Measurements from ENCODE around the gene PCNX4. TPM values are rescaled to one million over a fixed set of nuclear protein-coding genes. Genes with fewer than 3 reads are reported as not detected.
"Not testable (repeated sequence)": the region's sequence is repeated elsewhere in the genome, so short reads cannot be mapped to it uniquely, and the experiment has no call there.

PCNX4 gene
- 75.3 TPM for polyA plus RNA-seq (2013, experiment 1 of 2)
- 77.2 TPM for polyA plus RNA-seq (2013, experiment 2 of 2)

DNA sequence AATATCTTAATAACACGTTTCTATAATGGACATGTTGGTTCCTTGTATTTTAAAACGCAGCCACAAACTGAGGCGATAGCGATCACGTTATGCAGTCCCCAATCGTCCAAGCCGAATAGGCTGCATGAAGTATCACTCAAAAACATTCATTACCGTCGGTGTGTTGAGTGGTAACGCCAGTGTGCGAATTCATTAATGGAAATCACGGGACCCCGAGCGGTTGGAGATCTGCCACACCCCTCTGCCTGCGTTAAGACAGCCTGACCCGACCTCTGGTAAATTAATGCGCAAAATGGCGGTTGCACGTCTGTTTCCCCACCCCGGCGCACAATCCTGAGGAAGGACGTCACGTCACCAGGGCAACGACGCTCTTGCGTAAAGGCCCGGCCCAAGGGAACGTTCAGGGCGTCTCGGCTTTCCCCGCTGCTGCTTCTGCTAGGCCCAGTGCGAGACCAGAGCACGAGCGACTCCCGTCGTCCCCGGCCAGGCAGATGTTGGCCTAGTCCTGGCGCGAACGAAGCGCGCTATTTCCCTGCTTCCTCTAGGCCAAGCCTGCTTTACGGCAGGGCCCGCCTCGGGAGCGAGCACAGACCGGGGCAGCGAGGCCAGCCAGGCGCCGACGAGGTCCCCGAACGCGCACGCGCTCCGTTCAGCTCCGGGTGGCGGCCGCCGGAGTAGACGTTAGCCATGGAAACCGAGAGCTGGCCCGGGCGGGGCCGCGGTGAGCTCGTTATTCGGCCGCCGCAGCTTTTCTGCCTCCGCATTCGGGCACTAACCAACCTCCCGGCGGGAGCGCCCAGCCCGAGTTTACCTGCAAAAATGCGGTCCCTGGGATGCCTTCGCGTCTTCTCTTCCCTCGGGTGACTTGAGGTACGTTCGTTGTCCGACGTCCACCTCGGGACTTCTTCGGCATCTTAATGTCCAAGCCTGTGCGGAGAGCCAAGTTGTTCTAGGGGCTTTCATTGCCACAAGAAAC lies at the start of gene PCNX4:
PCNX4 (plus strand) TSS at position 374 of the 976 bp plus-strand sequence. CDS start 15,716 bp downstream, outside the sequence.
- Histone ChIP-seq H2BK5ac (ENCODE audit: low read length) (peak within 1 kb of the TSS; percentile 97), H3K9ac (ENCODE audit: low read depth, low read length, poor library complexity) (peak within 1 kb of the TSS; percentile 99), H4K91ac (ENCODE audit: low read depth, low read length, poor library complexity) (no peak within 1 kb of the TSS), H3K27ac (replicated peaks; ENCODE audit: low read length) (peak within 1 kb of the TSS; percentile 100), H2BK12ac (ENCODE audit: low read length) (no peak within 1 kb of the TSS), H3K23ac (ENCODE audit: low read depth, low read length, poor library complexity) (peak within 1 kb of the TSS; percentile 97), H3K14ac (ENCODE audit: low read length) (peak within 1 kb of the TSS; percentile 97), H2BK120ac (ENCODE audit: low read depth, low read length) (peak within 1 kb of the TSS; percentile 98), H3K9me3 (replicated peaks in 1 of 2; ENCODE audit: control insufficient read depth in 2 of 2, insufficient read depth in 1 of 2, low read depth in 1 of 2, low read length in 2 of 2) (peaks cover 0 to 2% of the 10 kb centered on the region in 2 donors), H3K36me3 (replicated peaks in 1 of 2; ENCODE audit: control insufficient read depth in 2 of 2, insufficient read depth in 2 of 2, low read length in 2 of 2) (peaks cover 0 to 10% of the 10 kb centered on the region in 2 donors), H3K4me1 (ENCODE audit: control insufficient read depth in 2 of 2, insufficient read depth in 1 of 2, low read depth in 1 of 2, low read length in 2 of 2) (peaks cover 4 to 8% of the 10 kb centered on the region in 2 donors), H2BK15ac (ENCODE audit: low read length) (peak within 1 kb of the TSS; percentile 56), H3K27me3 (ENCODE audit: control insufficient read depth in 3 of 3, insufficient read depth in 3 of 3, low read depth in 1 of 3, low read length in 3 of 3) (no peaks in the 10 kb centered on the region), H4K8ac (ENCODE audit: low read depth, low read length) (no peak within 1 kb of the TSS), H3K4ac (ENCODE audit: low read length) (peak within 1 kb of the TSS; percentile 93), H2AK5ac (ENCODE audit: low read depth, low read length) (peak within 1 kb of the TSS; percentile 21), H3K18ac (ENCODE audit: low read length) (peak within 1 kb of the TSS; percentile 100), H3K79me1 (ENCODE audit: low read depth, low read length) (peaks cover 2% of the 10 kb centered on the region), H3K4me3 (ENCODE audit: low read length in 2 of 2) (peak within 1 kb of the TSS; percentile 62 to 91), H2AFZ (ENCODE audit: low read length) (peak within 1 kb of the TSS; percentile 90), H3K4me2 (ENCODE audit: insufficient read depth, low read length, poor library complexity, severe bottlenecking) (peak within 1 kb of the TSS; percentile 58)
- no CpG with 5 or more reads among the region's 88 CpGs for WGBS, 2 donors (ENCODE audit: extremely low coverage in 2 of 2, insufficient read length in 2 of 2, insufficient replicate concordance in 1 of 2)
- DNase-seq (ENCODE audit: low spot score): peak; percentile 96

DNA sequence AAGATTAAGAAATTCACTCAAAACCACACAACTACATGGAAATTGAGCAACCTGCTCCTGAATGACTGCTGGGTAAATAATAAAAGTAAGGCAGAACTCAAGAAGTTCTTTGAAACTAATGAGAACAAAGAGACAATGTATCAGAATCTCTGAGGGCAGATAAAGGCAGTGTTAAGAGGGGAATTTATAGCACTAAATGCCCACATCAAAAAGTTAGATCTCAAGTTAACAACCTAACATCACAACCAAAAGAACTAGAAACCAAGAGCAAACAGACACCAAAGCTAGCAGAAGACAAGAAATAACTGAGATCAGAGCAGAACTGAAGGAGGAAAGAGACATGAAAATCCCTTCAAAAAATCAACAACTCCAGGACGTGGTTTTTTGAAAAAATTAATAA lies 43.7 kb upstream of the PCNX4 start:
- not testable (repeated sequence) for H2BK12ac ChIP-seq (ENCODE audit: low read length); H3K14ac ChIP-seq (ENCODE audit: low read length); H3K4me3 ChIP-seq (ENCODE audit: low read length in 2 of 2); H3K4me2 ChIP-seq (ENCODE audit: insufficient read depth, low read length, poor library complexity, severe bottlenecking); H2BK120ac ChIP-seq (ENCODE audit: low read depth, low read length); H3K18ac ChIP-seq (ENCODE audit: low read length); H2AK5ac ChIP-seq (ENCODE audit: low read depth, low read length); H3K23ac ChIP-seq (ENCODE audit: low read depth, low read length, poor library complexity); H2AFZ ChIP-seq (ENCODE audit: low read length); H3K9ac ChIP-seq (ENCODE audit: low read depth, low read length, poor library complexity); H2BK5ac ChIP-seq (ENCODE audit: low read length); H3K79me1 ChIP-seq (ENCODE audit: low read depth, low read length); H3K4ac ChIP-seq (ENCODE audit: low read length); DNase-seq (ENCODE audit: low spot score); H3K4me1 ChIP-seq (ENCODE audit: control insufficient read depth in 2 of 2, insufficient read depth in 1 of 2, low read depth in 1 of 2, low read length in 2 of 2); H2BK15ac ChIP-seq (ENCODE audit: low read length); H3K36me3 ChIP-seq (replicated peaks in 1 of 2; ENCODE audit: control insufficient read depth in 2 of 2, insufficient read depth in 2 of 2, low read length in 2 of 2); H4K8ac ChIP-seq (ENCODE audit: low read depth, low read length); H3K27me3 ChIP-seq (ENCODE audit: control insufficient read depth in 3 of 3, insufficient read depth in 3 of 3, low read depth in 1 of 3, low read length in 3 of 3); H3K9me3 ChIP-seq (replicated peaks in 1 of 2; ENCODE audit: control insufficient read depth in 2 of 2, insufficient read depth in 1 of 2, low read depth in 1 of 2, low read length in 2 of 2); H4K91ac ChIP-seq (ENCODE audit: low read depth, low read length, poor library complexity); H3K27ac ChIP-seq (replicated peaks; ENCODE audit: low read length)
- WGBS, 2 donors (ENCODE audit: extremely low coverage in 2 of 2, insufficient read length in 2 of 2, insufficient replicate concordance in 1 of 2): no CpG with 5 or more reads among the region's 1 CpG

DNA sequence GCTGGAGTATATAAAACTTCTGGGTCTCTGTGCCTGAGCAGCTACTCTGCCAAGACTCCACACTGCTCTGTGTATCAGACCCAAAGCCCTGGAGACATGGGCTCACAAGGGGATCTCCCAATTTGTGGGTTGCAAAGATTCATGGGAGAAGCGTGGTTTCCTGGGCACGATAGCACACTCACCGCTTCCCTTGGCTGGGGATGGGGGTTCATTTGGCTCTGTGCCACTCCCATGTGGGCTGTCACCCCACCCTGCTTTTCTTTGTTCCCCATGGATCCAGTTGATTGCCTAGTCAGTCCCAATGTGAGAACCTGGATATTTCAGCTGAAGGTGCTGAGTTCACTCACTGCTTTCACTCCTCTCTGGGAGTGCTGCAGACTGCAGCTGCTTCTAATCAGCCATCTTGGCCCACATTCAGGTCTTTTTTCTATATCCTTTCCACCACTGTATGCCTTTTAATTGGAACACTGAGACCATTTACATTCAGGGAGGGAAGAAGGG lies 40.0 kb upstream of the PCNX4 start:
- Histone ChIP-seq H3K4ac (ENCODE audit: low read length) (no peak overlapping the region), H3K27me3 (ENCODE audit: control insufficient read depth in 3 of 3, insufficient read depth in 3 of 3, low read depth in 1 of 3, low read length in 3 of 3) (no peaks in the 10 kb centered on the region), H3K9me3 (replicated peaks in 1 of 2; ENCODE audit: control insufficient read depth in 2 of 2, insufficient read depth in 1 of 2, low read depth in 1 of 2, low read length in 2 of 2) (no peaks in the 10 kb centered on the region), H3K23ac (ENCODE audit: low read depth, low read length, poor library complexity) (no peak overlapping the region), H3K27ac (replicated peaks; ENCODE audit: low read length) (no peak overlapping the region), H3K4me1 (ENCODE audit: control insufficient read depth in 2 of 2, insufficient read depth in 1 of 2, low read depth in 1 of 2, low read length in 2 of 2) (no peaks in the 10 kb centered on the region), H4K91ac (ENCODE audit: low read depth, low read length, poor library complexity) (no peak overlapping the region), H2BK120ac (ENCODE audit: low read depth, low read length) (no peak overlapping the region), H2BK15ac (ENCODE audit: low read length) (no peak overlapping the region), H3K79me1 (ENCODE audit: low read depth, low read length) (no peaks in the 10 kb centered on the region), H3K4me3 (ENCODE audit: low read length in 2 of 2) (no peak overlapping the region), H4K8ac (ENCODE audit: low read depth, low read length) (no peak overlapping the region), H3K9ac (ENCODE audit: low read depth, low read length, poor library complexity) (no peak overlapping the region), H2BK12ac (ENCODE audit: low read length) (no peak overlapping the region), H3K4me2 (ENCODE audit: insufficient read depth, low read length, poor library complexity, severe bottlenecking) (no peak overlapping the region), H2AK5ac (ENCODE audit: low read depth, low read length) (no peak overlapping the region), H2BK5ac (ENCODE audit: low read length) (no peak overlapping the region), H3K14ac (ENCODE audit: low read length) (no peak overlapping the region), H3K18ac (ENCODE audit: low read length) (no peak overlapping the region), H3K36me3 (replicated peaks in 1 of 2; ENCODE audit: control insufficient read depth in 2 of 2, insufficient read depth in 2 of 2, low read length in 2 of 2) (no peaks in the 10 kb centered on the region), H2AFZ (ENCODE audit: low read length) (no peak overlapping the region)
- DNase-seq (ENCODE audit: low spot score): no peak
- whole genome bisulfite sequencing, 2 donors (ENCODE audit: extremely low coverage in 2 of 2, insufficient read length in 2 of 2, insufficient replicate concordance in 1 of 2): no CpG with 5 or more reads among the region's 3 CpGs

DNA sequence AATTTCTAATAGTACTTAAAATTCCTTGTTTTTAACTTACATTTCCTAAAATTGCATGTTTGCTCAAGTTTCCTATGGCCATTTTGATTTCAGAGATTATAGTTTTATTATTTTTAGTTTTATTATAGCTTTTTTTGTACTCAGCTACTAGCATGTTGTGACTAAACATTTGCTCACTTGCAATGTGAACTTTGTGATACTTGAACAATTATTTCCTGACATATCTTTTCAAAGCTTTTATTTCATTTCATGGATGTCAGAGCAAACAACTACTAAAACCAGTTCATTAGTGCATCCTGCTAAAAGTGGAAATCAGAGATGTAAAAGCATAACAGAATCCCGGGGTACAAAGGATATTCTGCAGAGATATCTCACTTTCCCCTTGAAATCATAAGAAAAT lies 33.6 kb upstream of the PCNX4 start:
- H3K79me1 ChIP-seq (ENCODE audit: low read depth, low read length): no peaks in the 10 kb centered on the region
- H2BK5ac ChIP-seq (ENCODE audit: low read length): no peak overlapping the region
- WGBS, 2 donors (ENCODE audit: extremely low coverage in 2 of 2, insufficient read length in 2 of 2, insufficient replicate concordance in 1 of 2): no CpG with 5 or more reads among the region's 1 CpG
- H3K9ac ChIP-seq (ENCODE audit: low read depth, low read length, poor library complexity): no peak overlapping the region
- H2AK5ac ChIP-seq (ENCODE audit: low read depth, low read length): no peak overlapping the region
- no peak overlapping the region for H2BK120ac ChIP-seq (ENCODE audit: low read depth, low read length)
- no peak overlapping the region for H3K18ac ChIP-seq (ENCODE audit: low read length)
- no peak overlapping the region for H3K23ac ChIP-seq (ENCODE audit: low read depth, low read length, poor library complexity)
- no peaks in the 10 kb centered on the region for H3K27me3 ChIP-seq (ENCODE audit: control insufficient read depth in 3 of 3, insufficient read depth in 3 of 3, low read depth in 1 of 3, low read length in 3 of 3)
- H3K9me3 ChIP-seq (replicated peaks in 1 of 2; ENCODE audit: control insufficient read depth in 2 of 2, insufficient read depth in 1 of 2, low read depth in 1 of 2, low read length in 2 of 2): no peaks in the 10 kb centered on the region
- H4K8ac ChIP-seq (ENCODE audit: low read depth, low read length): no peak overlapping the region
- H3K4me3 ChIP-seq (ENCODE audit: low read length in 2 of 2): no peak overlapping the region
- no peaks in the 10 kb centered on the region for H3K4me1 ChIP-seq (ENCODE audit: control insufficient read depth in 2 of 2, insufficient read depth in 1 of 2, low read depth in 1 of 2, low read length in 2 of 2)
- H3K27ac ChIP-seq (replicated peaks; ENCODE audit: low read length): no peak overlapping the region
- H4K91ac ChIP-seq (ENCODE audit: low read depth, low read length, poor library complexity): no peak overlapping the region
- no peak overlapping the region for H3K14ac ChIP-seq (ENCODE audit: low read length)
- H2BK12ac ChIP-seq (ENCODE audit: low read length): no peak overlapping the region
- no peak for DNase-seq (ENCODE audit: low spot score)
- no peak overlapping the region for H2BK15ac ChIP-seq (ENCODE audit: low read length)
- no peak overlapping the region for H3K4ac ChIP-seq (ENCODE audit: low read length)
- H3K4me2 ChIP-seq (ENCODE audit: insufficient read depth, low read length, poor library complexity, severe bottlenecking): no peak overlapping the region
- H2AFZ ChIP-seq (ENCODE audit: low read length): no peak overlapping the region
- H3K36me3 ChIP-seq (replicated peaks in 1 of 2; ENCODE audit: control insufficient read depth in 2 of 2, insufficient read depth in 2 of 2, low read length in 2 of 2): no peaks in the 10 kb centered on the region

Measured in neuronal stem cell (in vitro differentiated cells).